ENCODE results near the gene ANKRD52. TPM values are rescaled to one million over a fixed set of nuclear protein-coding genes. Genes with fewer than 3 reads are reported as not detected.

Gene ANKRD52
- total and polyA plus RNA-seq, 2 of the 8 experiments (the other 6 are each of a cell fraction or from before 2014, with no cell fraction given): 14.0 to 36.3 TPM

DNA sequence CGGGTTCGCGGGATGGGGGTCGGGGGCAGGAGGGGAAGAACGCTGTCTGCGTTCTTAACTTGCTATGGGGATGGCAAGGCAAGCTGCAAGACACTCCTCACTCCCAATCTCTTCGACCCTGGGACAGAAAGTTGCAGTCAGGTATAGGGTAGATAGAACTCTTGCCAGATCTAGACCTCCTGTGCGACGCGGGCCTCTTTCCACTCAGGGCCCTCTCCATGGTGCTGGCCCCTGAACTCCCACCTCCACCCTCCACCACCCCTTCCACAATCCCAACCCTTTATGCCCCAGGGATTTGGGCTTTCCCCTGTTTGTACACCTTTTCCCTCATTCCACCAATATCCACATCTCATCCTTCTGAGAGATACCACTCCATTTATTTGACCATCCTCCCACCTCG, 33.2 kb downstream of the ANKRD52 start:
- H4K20me1 ChIP-seq (replicated peaks in 1 of 2; ENCODE audit: control insufficient read depth in 1 of 2, insufficient read depth in 2 of 2, low read length in 2 of 2): peaks cover 0 to 2% of the 10 kb centered on the region in 2 experiments
- H2BK20ac ChIP-seq (ENCODE audit: low read length): no peak overlapping the region
- H2AK5ac ChIP-seq (ENCODE audit: low read depth, low read length): no peak overlapping the region
- no peak overlapping the region for H2BK12ac ChIP-seq (ENCODE audit: low read depth, low read length)
- no peak for FAIRE-seq
- H3K14ac ChIP-seq (ENCODE audit: insufficient read length): no peak overlapping the region
- H3K18ac ChIP-seq (ENCODE audit: extremely low read depth, low read length): no peak overlapping the region
- ChIA-PET POLR2A (ENCODE audit: partially characterized antibody) (no interaction called here), CTCF (ENCODE audit: partially characterized antibody) (interaction anchor here (0.6 to 10.5 kb wide), 6 partner anchors 18 to 51 kb away, joined by 3 to 72 read pairs (median 4); partner anchors contain the start of gene SMARCC2)
- no peaks in the 10 kb centered on the region for H3K9me3 ChIP-seq (ENCODE audit: insufficient read depth in 2 of 2, low read depth in 1 of 2, low read length in 1 of 2)
- H3K4ac ChIP-seq (replicated peaks; ENCODE audit: insufficient read length, low read depth, low read length): no peak overlapping the region
- peaks cover 3 to 13% (median 6%) of the 10 kb centered on the region in 4 experiments; a peak in 6 of 7 replicates for H3K4me1 ChIP-seq (replicated peaks in 1 of 4; ENCODE audit: control insufficient read depth in 3 of 4, insufficient read depth in 4 of 4, low read length in 3 of 4)
- peaks cover 6% of the 10 kb centered on the region for H3K79me1 ChIP-seq (ENCODE audit: low read depth, low read length)
- H4K5ac ChIP-seq (ENCODE audit: insufficient read length, low read depth, low read length): no peak overlapping the region
- no peak overlapping the region for H2BK15ac ChIP-seq (ENCODE audit: low read length)
- no peak overlapping the region for H3K27ac ChIP-seq (ENCODE audit: low read depth, low read length)
- peaks cover 0 to 4% (median 1%) of the 10 kb centered on the region in 4 experiments; a peak in 1 of 8 replicates for H3K36me3 ChIP-seq (ENCODE audit: control insufficient read depth in 2 of 4, insufficient read depth in 4 of 4, low read length in 3 of 4)
- no peak overlapping the region for H3K56ac ChIP-seq (replicated peaks; ENCODE audit: insufficient read length, low read depth, low read length)
- no peak for DNase-seq (ENCODE audit: low read depth in 1 of 2, low spot score in 2 of 2)
- H2AFZ ChIP-seq (ENCODE audit: low read length): no peak overlapping the region
- peak overlapping the region; percentile 49 to 78 (median 66) for H3K4me3 ChIP-seq (ENCODE audit: extremely low read depth in 1 of 4, insufficient read depth in 2 of 4, low read depth in 3 of 4, low read length in 4 of 4)
- peaks cover 22% of the 10 kb centered on the region for H3K23me2 ChIP-seq (ENCODE audit: low read depth, low read length)
- H2BK5ac ChIP-seq (ENCODE audit: low read depth, low read length): no peak overlapping the region
- no peak for TF ChIP-seq CTCF (IDR thresholded peaks at IDR 0.05; ENCODE audit: control extremely low read depth in 1 of 3, insufficient read depth in 1 of 3, low read depth in 1 of 3, low read length in 3 of 3)
- TF ChIP-seq SIN3A (conservative IDR thresholded peaks at IDR 0.05 in 1 of 2, IDR thresholded peaks at IDR 0.05 in 1 of 2; ENCODE audit: low read depth in 1 of 2, low read length in 2 of 2): peak in 1 of 2 experiments; percentile 41; a peak in 1 of 4 replicates
- peak overlapping the region in 2 of 4 experiments; percentile 45 to 46; a peak in 3 of 7 replicates for H3K9ac ChIP-seq (replicated peaks in 1 of 4; ENCODE audit: extremely low read depth in 1 of 4, low read depth in 3 of 4, low read length in 3 of 4)
- H4K91ac ChIP-seq (replicated peaks; ENCODE audit: insufficient read length, low read length): no peak overlapping the region
- no peak overlapping the region for H3K23ac ChIP-seq (ENCODE audit: insufficient read length)
- H2BK120ac ChIP-seq (replicated peaks; ENCODE audit: low read depth, low read length): no peak overlapping the region
- no peak overlapping the region for H4K8ac ChIP-seq (ENCODE audit: extremely low read depth, insufficient read depth, low read length)
- H3K27me3 ChIP-seq (replicated peaks in 1 of 4; ENCODE audit: control insufficient read depth in 3 of 4, extremely low read depth in 1 of 4, insufficient read depth in 3 of 4, low read length in 3 of 4): no peaks in the 10 kb centered on the region
- 83% methylated on average over 8 of the region's 11 CpGs; no CpG with 5 or more reads in 1 of the 2 experiments for WGBS, 2 experiments (ENCODE audit: extremely low coverage in 1 of 2, insufficient coverage in 1 of 2, insufficient read length in 1 of 2, insufficient replicate concordance in 2 of 2, low coverage in 1 of 2, low lambda C conversion rate in 2 of 2, missing lambda C conversion rate in 1 of 2)
- peak overlapping the region; percentile 90 to 100 for H3K4me2 ChIP-seq (ENCODE audit: insufficient read depth in 1 of 2, low read depth in 2 of 2, low read length in 2 of 2)
- H3K79me2 ChIP-seq (ENCODE audit: control insufficient read depth in 1 of 2, insufficient read depth in 2 of 2, low read length in 2 of 2): peaks cover 0 to 11% of the 10 kb centered on the region in 2 experiments; a peak in 2 of 4 replicates

Measured in H1 (cell line).